H9 (cell line): ENCODE results near the gene SLC35F5. TPM values are rescaled to one million over a fixed set of nuclear protein-coding genes. Genes with fewer than 3 reads are reported as not detected.

Experiments
- DNase-seq: peaks from one replicate; pipeline ENCODE4 v3.0.0-alpha.2; 2017
- H2AFZ ChIP-seq: one replicate; pipeline ENCODE4 v1.6.1; 2013; ENCODE audit warnings: mild to moderate bottlenecking, low read length, control low read depth, moderate library complexity
- H2AK5ac ChIP-seq: 2 replicates; pipeline ENCODE4 v1.6.1; 2013; ENCODE audit warnings: low read length, control low read depth, mixed read lengths; ENCODE audit not compliant: insufficient read length
- H2BK120ac ChIP-seq: one replicate; pipeline ENCODE4 v1.6.1; 2013; ENCODE audit warnings: low read depth, mild to moderate bottlenecking, low read length, control low read depth, inconsistent platforms; ENCODE audit not compliant: poor library complexity, severe bottlenecking
- H2BK12ac ChIP-seq: 2 replicates; pipeline ENCODE4 v1.6.1; 2013; ENCODE audit warnings: low read length, control low read depth, mixed read lengths, low read depth; ENCODE audit not compliant: insufficient read length
- H2BK15ac ChIP-seq: 2 replicates; pipeline ENCODE4 v1.6.1; 2013; ENCODE audit warnings: low read depth, low read length, control low read depth
- H2BK20ac ChIP-seq: one replicate; pipeline ENCODE4 v1.6.1; 2013; ENCODE audit warnings: low read depth, mild to moderate bottlenecking, low read length, control low read depth, inconsistent platforms; ENCODE audit not compliant: poor library complexity, severe bottlenecking
- H2BK5ac ChIP-seq: 2 replicates; pipeline ENCODE4 v1.6.1; 2013; ENCODE audit warnings: low read length, control low read depth, mixed read lengths; ENCODE audit not compliant: insufficient read length
- H3K14ac ChIP-seq: 2 replicates; pipeline ENCODE4 v1.6.1; 2013; ENCODE audit warnings: low read length, control low read depth; ENCODE audit not compliant: insufficient read depth
- H3K18ac ChIP-seq: 2 replicates; pipeline ENCODE4 v1.6.1; 2013; ENCODE audit warnings: low read depth, mild to moderate bottlenecking, mixed read lengths, low read length, control low read depth; ENCODE audit not compliant: insufficient read length
- H3K23ac ChIP-seq: 2 replicates; pipeline ENCODE4 v1.6.1; 2013; ENCODE audit warnings: low read length, control low read depth, mixed read lengths, low read depth; ENCODE audit not compliant: insufficient read length
- H3K23me2 ChIP-seq: 2 replicates; pipeline ENCODE4 v1.6.1; 2013; ENCODE audit warnings: low read depth, mild to moderate bottlenecking, mixed read lengths, low read length, control low read depth; ENCODE audit not compliant: insufficient read length, poor library complexity, severe bottlenecking
- H3K27ac ChIP-seq: 2 replicates; pipeline ENCODE4 v1.5.1; 2013; ENCODE audit warnings: low read length, control low read depth, mixed read lengths, low read depth; ENCODE audit not compliant: insufficient read length
- H3K27me3 ChIP-seq: 2 replicates; pipeline ENCODE4 v1.6.1; 2013; ENCODE audit warnings: low read length, control low read depth, inconsistent platforms; ENCODE audit not compliant: insufficient read depth
- H3K4ac ChIP-seq: 2 replicates; pipeline ENCODE4 v1.6.1; 2013; ENCODE audit warnings: low read depth, mild to moderate bottlenecking, control low read depth, inconsistent platforms, low read length, moderate library complexity
- H3K4me1 ChIP-seq: 2 replicates; pipeline ENCODE4 v1.6.1; 2013; ENCODE audit warnings: low read length, control low read depth, inconsistent platforms; ENCODE audit not compliant: insufficient read depth
- H3K4me2 ChIP-seq: 2 replicates; pipeline ENCODE4 v1.6.1; 2013; ENCODE audit warnings: low read length, control low read depth, mixed read lengths; ENCODE audit not compliant: insufficient read length, insufficient read depth
- H3K56ac ChIP-seq: 2 replicates; pipeline ENCODE4 v1.6.1; 2013; ENCODE audit warnings: low read depth, mild to moderate bottlenecking, mixed read lengths, low read length, control low read depth; ENCODE audit not compliant: insufficient read length
- H3K79me1 ChIP-seq: 2 replicates; pipeline ENCODE4 v1.6.1; 2013; ENCODE audit warnings: low read depth, mild to moderate bottlenecking, moderate library complexity, low read length, control low read depth, inconsistent platforms; ENCODE audit not compliant: insufficient read depth, poor library complexity, severe bottlenecking
- H3K79me2 ChIP-seq: 2 replicates; pipeline ENCODE4 v1.6.1; 2013; ENCODE audit warnings: low read length, control low read depth, inconsistent platforms; ENCODE audit not compliant: insufficient read depth
- H3K9ac ChIP-seq: 2 replicates; pipeline ENCODE4 v1.6.1; 2013; ENCODE audit warnings: low read length, control low read depth, mixed read lengths; ENCODE audit not compliant: insufficient read length; ENCODE audit errors: extremely low read depth
- H3K9me3 ChIP-seq: one replicate; pipeline ENCODE4 v1.6.1; 2013; ENCODE audit warnings: low read depth, low read length, inconsistent platforms; ENCODE audit not compliant: control insufficient read depth
- H3T11ph ChIP-seq: one replicate; pipeline ENCODE4 v1.6.1; 2013; ENCODE audit warnings: mild to moderate bottlenecking, low read length, control low read depth, inconsistent platforms
- H4K20me1 ChIP-seq: one replicate; pipeline ENCODE4 v1.6.1; 2013; ENCODE audit not compliant: control insufficient read depth, insufficient read length, insufficient read depth
- H4K5ac ChIP-seq: 2 replicates; pipeline ENCODE4 v1.6.1; 2013; ENCODE audit warnings: low read depth, mild to moderate bottlenecking, mixed read lengths, low read length, control low read depth; ENCODE audit not compliant: insufficient read length
- H4K8ac ChIP-seq: replicated peaks from 2 replicates; pipeline ENCODE4 v1.6.1; 2013; ENCODE audit warnings: low read length, control low read depth, mixed read lengths, low read depth; ENCODE audit not compliant: insufficient read length
- H4K91ac ChIP-seq: 2 replicates; pipeline ENCODE4 v1.6.1; 2013; ENCODE audit warnings: low read depth, mild to moderate bottlenecking, moderate library complexity, mixed read lengths, low read length, control low read depth; ENCODE audit not compliant: insufficient read length
- H3K27ac Mint-ChIP-seq, 3 experiments: 2 replicates in 2 of 3; 3 replicates in 1 of 3; pipeline ENCODE4 v1.8.0; 2020 to 2021; ENCODE audit warnings: mixed read lengths in 3 of 3, mild to moderate bottlenecking in 1 of 3, moderate library complexity in 1 of 3
- H3K27me3 Mint-ChIP-seq: 2 replicates; pipeline ENCODE4 v1.8.0; 2021; ENCODE audit warnings: low read depth, mild to moderate bottlenecking, moderate library complexity, mixed read lengths
- H3K36me3 Mint-ChIP-seq, 3 experiments: 2 replicates in 2 of 3; 3 replicates in 1 of 3; pipeline ENCODE4 v1.8.0; 2020 to 2021; ENCODE audit warnings: low read depth in 3 of 3, mixed read lengths in 3 of 3; ENCODE audit not compliant: insufficient read depth in 1 of 3
- H3K4me1 Mint-ChIP-seq, 2 experiments: 2 replicates each; pipeline ENCODE4 v1.8.0; 2020; ENCODE audit warnings: mixed read lengths in 2 of 2
- H3K4me3 Mint-ChIP-seq, 2 experiments: 2 replicates in 1 of 2; 3 replicates in 1 of 2; pipeline ENCODE4 v1.8.0; 2020 to 2021; ENCODE audit warnings: mild to moderate bottlenecking in 2 of 2, mixed read lengths in 2 of 2, moderate library complexity in 1 of 2
- H3K9me3 Mint-ChIP-seq, 2 experiments: 2 replicates in 1 of 2; 3 replicates in 1 of 2; pipeline ENCODE4 v1.8.0; 2020; ENCODE audit warnings: mild to moderate bottlenecking in 2 of 2, mixed read lengths in 2 of 2, moderate library complexity in 1 of 2
- CTCF ChIP-seq: fragments of 200-600 bp; sonication (generic); conservative IDR thresholded peaks from 3 replicates; pipeline ENCODE4 v1.8.0; 2021; ENCODE audit warnings: antibody characterized with exemption, mild to moderate bottlenecking
- WGBS: extraction: QIAGEN DNeasy Blood & Tissue Kit; methylation state at CpG from one replicate; pipeline ENCODE4 v1.1.7; 2013; ENCODE audit warnings: missing lambda C conversion rate, low lambda C conversion rate, mixed read lengths; ENCODE audit not compliant: insufficient read length; ENCODE audit errors: extremely low coverage; 5-methylcytosine and 5-hydroxymethylcytosine counted together
- total RNA-seq: library from RNA; stranded (reverse); gene quantifications from 2 replicates; pipeline ENCODE4 v1.2.1, GENCODE V29; 2021

The SLC35F5 gene
- total RNA-seq, 1 experiment from 2014 or later = 31.3 TPM

DNA sequence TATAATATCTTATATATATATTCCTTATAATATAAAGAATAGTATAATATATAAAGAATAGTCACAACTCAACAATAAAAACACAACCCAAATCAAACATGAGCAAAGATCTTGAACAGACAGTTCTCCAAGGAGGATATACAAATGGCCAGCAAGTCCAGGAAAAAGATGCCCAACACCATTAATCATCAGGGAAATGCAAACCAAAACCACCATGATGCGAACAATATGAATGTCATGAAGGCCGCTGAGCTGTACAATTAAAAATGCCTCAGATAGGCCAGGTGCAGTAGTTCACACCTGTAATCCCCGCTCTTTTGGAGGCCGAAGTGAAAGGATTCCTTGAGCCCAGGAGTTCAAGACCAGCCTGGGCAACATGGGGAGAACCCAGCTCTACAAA is 58.9 kb downstream of the SLC35F5 start:
- H3K9ac ChIP-seq = no peak overlapping the region
- H2BK5ac ChIP-seq = no peak overlapping the region
- no peaks in the 10 kb centered on the region for H3K27me3 ChIP-seq
- no peak overlapping the region for H2AK5ac ChIP-seq
- no peak for DNase-seq
- peaks cover 3 to 6% of the 10 kb centered on the region in 2 experiments; a peak in 3 of 5 replicates for H3K9me3 Mint-ChIP-seq
- no peak overlapping the region for H3K23ac ChIP-seq
- H3K4me2 ChIP-seq = no peak overlapping the region
- no peaks in the 10 kb centered on the region for H3K9me3 ChIP-seq
- no peaks in the 10 kb centered on the region for H4K20me1 ChIP-seq
- H3K14ac ChIP-seq = no peak overlapping the region
- no peaks in the 10 kb centered on the region for H3K23me2 ChIP-seq
- H3K27me3 Mint-ChIP-seq = peaks cover 20% of the 10 kb centered on the region
- WGBS = no CpG with 5 or more reads among the region's 4 CpGs
- no peak overlapping the region for H2BK15ac ChIP-seq
- no peak overlapping the region for H3T11ph ChIP-seq
- H3K79me2 ChIP-seq = no peaks in the 10 kb centered on the region
- H4K5ac ChIP-seq = no peak overlapping the region
- H3K4me1 ChIP-seq = no peaks in the 10 kb centered on the region
- TF ChIP-seq CTCF = no peak
- no peak overlapping the region for H4K8ac ChIP-seq
- no peaks in the 10 kb centered on the region for H3K36me3 Mint-ChIP-seq
- H2BK120ac ChIP-seq = no peak overlapping the region
- H3K18ac ChIP-seq = no peak overlapping the region
- no peak overlapping the region for H4K91ac ChIP-seq
- no peak overlapping the region for H3K56ac ChIP-seq
- no peak overlapping the region for H3K27ac Mint-ChIP-seq
- H3K4me3 Mint-ChIP-seq = no peak overlapping the region
- H2BK20ac ChIP-seq = no peak overlapping the region
- H3K27ac ChIP-seq = no peak overlapping the region
- H2AFZ ChIP-seq = no peak overlapping the region
- H3K4ac ChIP-seq = no peak overlapping the region
- no peaks in the 10 kb centered on the region for H3K79me1 ChIP-seq
- peaks cover 0 to 4% of the 10 kb centered on the region in 2 experiments; a peak in 2 of 4 replicates for H3K4me1 Mint-ChIP-seq
- no peak overlapping the region for H2BK12ac ChIP-seq
